CD4-positive, alpha-beta T cell treated with Interleukin-10 for 1 hour (primary cell): ENCODE data around the gene HAAO.

Source experiments
- DNase-seq: peaks from one replicate; pipeline ENCODE4 v3.0.0-alpha.2; 2020

HAAO gene

GRCh38 chr2:42812899-42813479 is 20.6 kb upstream of the HAAO start:
- DNase-seq = peak; percentile 12

GRCh38 chr2:42810971-42811811 is 18.8 kb upstream of the HAAO start:
- peak; percentile 54 for DNase-seq

GRCh38 chr2:42810121-42810970 is 18.0 kb upstream of the HAAO start:
- peak; percentile 97 for DNase-seq

- DNase-seq = peak; percentile 76
Observed at GRCh38 chr2:42809819-42810120, 17.4 kb upstream of the HAAO start.

GRCh38 chr2:42809131-42809818 is 16.9 kb upstream of the HAAO start:
- no peak for DNase-seq

- no peak for DNase-seq
Observed at GRCh38 chr2:42808301-42808700, 15.9 kb upstream of the HAAO start.

- no peak for DNase-seq
Observed at GRCh38 chr2:42806786-42807185, 14.4 kb upstream of the HAAO start.

GRCh38 chr2:42804891-42805290 is 12.5 kb upstream of the HAAO start:
- DNase-seq = no peak

GRCh38 chr2:42804338-42804737 is 12.0 kb upstream of the HAAO start:
- DNase-seq = no peak

GRCh38 chr2:42802150-42802549 is 9.8 kb upstream of the HAAO start:
- no peak for DNase-seq

GRCh38 chr2:42801381-42801780 is 9.0 kb upstream of the HAAO start:
- no peak for DNase-seq

- DNase-seq = no peak
Observed at GRCh38 chr2:42800981-42801380, 8.6 kb upstream of the HAAO start.

GRCh38 chr2:42800461-42800962 is 8.1 kb upstream of the HAAO start:
- no peak for DNase-seq

- DNase-seq = no peak
Observed at GRCh38 chr2:42799881-42800280, 7.5 kb upstream of the HAAO start.

- DNase-seq = no peak
Observed at GRCh38 chr2:42797281-42797680, 4.9 kb upstream of the HAAO start.

GRCh38 chr2:42796427-42797248 is 4.3 kb upstream of the HAAO start:
- DNase-seq = no peak

GRCh38 chr2:42795841-42796301 is 3.5 kb upstream of the HAAO start:
- no peak for DNase-seq

- DNase-seq = no peak
Observed at GRCh38 chr2:42795275-42795674, 2.9 kb upstream of the HAAO start.

GRCh38 chr2:42794271-42795046 is 2.1 kb upstream of the HAAO start:
- no peak for DNase-seq

GRCh38 chr2:42793334-42794270 is 1.2 kb upstream of the HAAO start:
- DNase-seq = no peak
